HL-60 (cell line): Measurements from ENCODE around the gene SETD1B.
"Not testable (repeated sequence)": the region's sequence is repeated elsewhere in the genome, so short reads cannot be mapped to it uniquely, and the experiment has no call there.

Experiments
- DNase-seq, 2 experiments: peaks; one replicate each; pipeline ENCODE4 v3.0.0-alpha.2; 2010 to 2020; ENCODE audit warnings: low read depth in 1 of 2, low spot score in 1 of 2
- H3K27ac ChIP-seq: fragments of 250-450 bp; sonication (Bioruptor Pico); replicated peaks from 2 replicates; pipeline ENCODE4 v1.5.1; 2020; ENCODE audit warnings: mild to moderate bottlenecking, moderate library complexity
- H3K27me3 ChIP-seq: fragments of 250-450 bp; sonication (Bioruptor Pico); 2 replicates; pipeline ENCODE4 v1.5.1; 2021; ENCODE audit warnings: mild to moderate bottlenecking, moderate library complexity; ENCODE audit not compliant: insufficient read depth, poor library complexity, severe bottlenecking
- H3K4me3 ChIP-seq: replicated peaks from 2 replicates; pipeline ENCODE4 v1.5.1; 2011; ENCODE audit warnings: mild to moderate bottlenecking, control low read depth, low read length; ENCODE audit not compliant: insufficient read depth
- CTCF ChIP-seq: IDR thresholded peaks from one replicate; pipeline ENCODE4 v1.5.1; 2011; ENCODE audit warnings: low read length, control low read depth, inconsistent platforms; ENCODE audit not compliant: insufficient read depth
- GABPA ChIP-seq: IDR thresholded peaks from 2 replicates; pipeline ENCODE4 v1.6.1; 2012; ENCODE audit warnings: low read depth
- POLR2AphosphoS5 ChIP-seq: IDR thresholded peaks from 2 replicates; pipeline ENCODE4 v1.6.1; 2012; ENCODE audit warnings: low read depth
- REST ChIP-seq: IDR thresholded peaks from 2 replicates; pipeline ENCODE4 v1.6.1; 2012; ENCODE audit warnings: low read depth; ENCODE audit not compliant: insufficient replicate concordance
- SPI1 ChIP-seq: IDR thresholded peaks from 2 replicates; pipeline ENCODE4 v1.6.1; 2012; ENCODE audit warnings: low read depth, mild to moderate bottlenecking, borderline replicate concordance

The SETD1B gene

GRCh38 chr12:121858662-121859572 lies 55.1 kb downstream of the SETD1B start, which contains the start of gene HPD:
TSS of gene HPD (minus strand) at chr12:121858859. CDS start at chr12:121858823, 36 bp downstream.
- DNase-seq = no peak
- no peak within 1 kb of the TSS for H3K4me3 ChIP-seq
- no peak within 1 kb of the TSS for H3K27ac ChIP-seq
- H3K27me3 ChIP-seq = no peaks in the 10 kb centered on the region
- no peak for TF ChIP-seq CTCF
- no peak for TF ChIP-seq SPI1
- no peak for TF ChIP-seq REST
- no peak for TF ChIP-seq POLR2AphosphoS5
- no peak for TF ChIP-seq GABPA

GRCh38 chr12:121860257-121860656 lies 56.4 kb downstream of the SETD1B start:
- TF ChIP-seq POLR2AphosphoS5 (no peak), CTCF (no peak), SPI1 (no peak), GABPA (no peak), REST (no peak)
- DNase-seq = no peak
- Histone ChIP-seq H3K4me3 (no peak overlapping the region), H3K27ac (no peak overlapping the region), H3K27me3 (no peaks in the 10 kb centered on the region)

GRCh38 chr12:121860699-121861098 lies 56.9 kb downstream of the SETD1B start:
- H3K4me3 ChIP-seq, H3K27ac ChIP-seq, H3K27me3 ChIP-seq, DNase-seq: not testable (repeated sequence)

GRCh38 chr12:121861636-121862254 lies 57.9 kb downstream of the SETD1B start:
- DNase-seq = no peak
- H3K27ac ChIP-seq = no peak overlapping the region
- no peak overlapping the region for H3K4me3 ChIP-seq
- H3K27me3 ChIP-seq = no peaks in the 10 kb centered on the region
- TF ChIP-seq REST (no peak), CTCF (no peak), GABPA (no peak), POLR2AphosphoS5 (no peak)
